GM18505 (cell line): ENCODE measurements around the gene SMIM36.
A peak's percentile ranks its signal among the peaks of the same experiment; 100 is the strongest.
"Not testable (repeated sequence)": the region's sequence is repeated elsewhere in the genome, so short reads cannot be mapped to it uniquely, and the experiment has no call there.

Experiments used
- ATAC-seq: cut with Tn5 transposase; IDR thresholded peaks from one replicate; pipeline ENCODE4 v1.9.1; 2021; ENCODE audit not compliant: unreplicated experiment
- POLR2A ChIP-seq: IDR thresholded peaks from 4 replicates; pipeline ENCODE4 v1.6.1; 2011; ENCODE audit warnings: borderline replicate concordance; ENCODE audit not compliant: insufficient read depth, insufficient read length; ENCODE audit errors: extremely low read depth

Gene SMIM36

GRCh38 chr17:55490376-55490775 lies 20.9 kb downstream of the SMIM36 start:
- no peak for TF ChIP-seq POLR2A

GRCh38 chr17:55487695-55488432 lies 23.4 kb downstream of the SMIM36 start:
- no peak for ATAC-seq
- TF ChIP-seq POLR2A, result no peak

More at GRCh38 chr17:55490376-55490775, 20.9 kb downstream of the SMIM36 start:
- no peak for ATAC-seq

- ATAC-seq, result no peak
- TF ChIP-seq POLR2A, result no peak
Observed at GRCh38 chr17:55484575-55484974, 26.7 kb downstream of the SMIM36 start.

- no peak for ATAC-seq
- TF ChIP-seq POLR2A, result no peak
Observed at GRCh38 chr17:55482591-55483389, 28.5 kb downstream of the SMIM36 start.

- no peak for TF ChIP-seq POLR2A
- no peak for ATAC-seq
Observed at GRCh38 chr17:55480631-55481315, 30.5 kb downstream of the SMIM36 start.

GRCh38 chr17:55479903-55480302 lies 31.3 kb downstream of the SMIM36 start:
- no peak for ATAC-seq
- TF ChIP-seq POLR2A, result no peak

- TF ChIP-seq POLR2A, result no peak
- ATAC-seq, result no peak
Observed at GRCh38 chr17:55478971-55479370, 32.3 kb downstream of the SMIM36 start.

- no peak for TF ChIP-seq POLR2A
- ATAC-seq, result no peak
Observed at GRCh38 chr17:55466671-55467070, 44.6 kb downstream of the SMIM36 start.

GRCh38 chr17:55465771-55466170 lies 45.5 kb downstream of the SMIM36 start:
- ATAC-seq, result not testable (repeated sequence)

GRCh38 chr17:55463600-55463999 lies 47.7 kb downstream of the SMIM36 start:
- no peak for TF ChIP-seq POLR2A
- peak; percentile 69 for ATAC-seq

- ATAC-seq, result no peak
- TF ChIP-seq POLR2A, result no peak
Observed at GRCh38 chr17:55462711-55463110, 48.5 kb downstream of the SMIM36 start.

GRCh38 chr17:55462234-55462633 lies 49.0 kb downstream of the SMIM36 start:
- no peak for TF ChIP-seq POLR2A
- ATAC-seq, result no peak

GRCh38 chr17:55458978-55459377 lies 52.3 kb downstream of the SMIM36 start:
- no peak for TF ChIP-seq POLR2A
- ATAC-seq, result no peak
